PC-3 (cell line): ENCODE results near the gene DCDC1. TPM values are rescaled to one million over a fixed set of nuclear protein-coding genes. Genes with fewer than 3 reads are reported as not detected.

ENCODE experiments used
- ATAC-seq: fragments of 200-7000 bp; cut with Tn5 transposase; 2 replicates; pipeline ENCODE4 v1.9.1; 2020; ENCODE audit warnings: mild to moderate bottlenecking, moderate library complexity
- BruUV-seq: library from RNA; stranded (reverse); fragments of 400-500 nt; replicated peaks from 2 replicates; lab custom pipeline; 2021; lab: Mats Ljungman, UMichigan
- CTCF ChIA-PET: fragments of 300-600 bp; sonication (Branson Sonifier 250); formaldehyde crosslinking; loops from one replicate; lab custom pipeline; 2022; ENCODE audit warnings: antibody characterized with exemption; lab: Charles Lee
- POLR2A ChIA-PET: fragments of 300-600 bp; sonication (Branson Sonifier 250); formaldehyde crosslinking; loops from one replicate; lab custom pipeline; 2022; ENCODE audit warnings: antibody characterized with exemption; ENCODE audit not compliant: unreplicated experiment; lab: Charles Lee
- DNase-seq: peaks from one replicate; pipeline ENCODE4 v3.0.0-alpha.2; 2015
- H2AFZ ChIP-seq: fragments of 300-600 bp; sonication (generic); 2 replicates; pipeline ENCODE4 v1.6.0; 2016; ENCODE audit warnings: antibody characterized with exemption, low read length
- H3F3A ChIP-seq: fragments of 300-600 bp; sonication (generic); one replicate; pipeline ENCODE4 v1.6.0; 2017; ENCODE audit warnings: antibody characterized with exemption, low read length, control low read depth, mild to moderate bottlenecking; ENCODE audit not compliant: unreplicated experiment
- H3K27ac ChIP-seq: fragments of 300-600 bp; sonication (generic); 2 replicates; pipeline ENCODE4 v1.5.1; 2016; ENCODE audit warnings: mild to moderate bottlenecking, low read length
- H3K27me3 ChIP-seq: fragments of 300-600 bp; sonication (generic); 2 replicates; pipeline ENCODE4 v1.6.1; 2016; ENCODE audit warnings: low read length, mixed read lengths
- H3K36me3 ChIP-seq: fragments of 300-600 bp; sonication (generic); 2 replicates; pipeline ENCODE4 v1.6.1; 2016; ENCODE audit warnings: low read depth, mixed run types, low read length, mixed read lengths
- H3K4me1 ChIP-seq: fragments of 300-600 bp; sonication (generic); 2 replicates; pipeline ENCODE4 v1.5.1; 2016; ENCODE audit warnings: low read length; ENCODE audit not compliant: insufficient read depth
- H3K4me2 ChIP-seq: fragments of 300-600 bp; sonication (generic); 2 replicates; pipeline ENCODE4 v1.6.0; 2016; ENCODE audit warnings: low read length
- H3K4me3 ChIP-seq: fragments of 300-600 bp; sonication (generic); 2 replicates; pipeline ENCODE4 v1.5.1; 2016; ENCODE audit warnings: mild to moderate bottlenecking, low read length, mixed read lengths
- H3K79me2 ChIP-seq: fragments of 300-600 bp; sonication (generic); 2 replicates; pipeline ENCODE4 v1.6.1; 2017; ENCODE audit warnings: low read length, mixed read lengths
- H3K9ac ChIP-seq: fragments of 300-600 bp; sonication (generic); 2 replicates; pipeline ENCODE4 v1.6.0; 2016; ENCODE audit warnings: mild to moderate bottlenecking, low read length
- H3K9me2 ChIP-seq: fragments of 300-600 bp; sonication (generic); replicated peaks from 2 replicates; pipeline ENCODE4 v1.6.1; 2016; ENCODE audit warnings: mixed run types, low read length, mixed read lengths
- H3K9me3 ChIP-seq: fragments of 300-600 bp; sonication (generic); 2 replicates; pipeline ENCODE4 v1.6.1; 2016; ENCODE audit warnings: low read length, mixed read lengths
- H4K20me1 ChIP-seq: fragments of 300-600 bp; sonication (generic); 2 replicates; pipeline ENCODE4 v1.6.1; 2016; ENCODE audit warnings: low read length, mixed read lengths
- CTCF ChIP-seq: fragments of 300-600 bp; sonication (generic); conservative IDR thresholded peaks from 2 replicates; pipeline ENCODE4 v1.5.1; 2017; ENCODE audit warnings: antibody characterized with exemption, low read depth, mild to moderate bottlenecking, low read length
- EZH2 ChIP-seq: fragments of 300-600 bp; sonication (generic); IDR thresholded peaks from one replicate; pipeline ENCODE4 v1.6.1; 2017; ENCODE audit warnings: antibody characterized with exemption, mild to moderate bottlenecking, low read length; ENCODE audit not compliant: unreplicated experiment
- EZH2phosphoT487 ChIP-seq: fragments of 300-600 bp; sonication (generic); IDR thresholded peaks from 2 replicates; pipeline ENCODE4 v1.6.1; 2018; ENCODE audit warnings: mild to moderate bottlenecking, antibody characterized with exemption, low read length, borderline replicate concordance
- intact Hi-C: fragments of 100-400 bp; cut with micrococcal nuclease; formaldehyde crosslinking; loops from 2 replicates; pipeline ENCODE4 v1.9.0; 2023
- total RNA-seq: library from RNA; depleted of rRNA; stranded (reverse); fragments of >200 nt; gene quantifications from 2 replicates; pipeline ENCODE4 v1.2.3, GENCODE V29; 2014

Gene DCDC1
- total RNA-seq, 1 experiment from 2014 or later, result not detected

- DNase-seq, result no peak
- no peak overlapping the region for H3K4me3 ChIP-seq
- intact Hi-C loops, result no loop called here
- ATAC-seq, result no peak
- no peaks in the 10 kb centered on the region for H3K79me2 ChIP-seq
- H3K4me1 ChIP-seq, result no peaks in the 10 kb centered on the region
- no peaks in the 10 kb centered on the region for H3K9me3 ChIP-seq
- H3F3A ChIP-seq, result no peaks in the 10 kb centered on the region
- no peak overlapping the region for H2AFZ ChIP-seq
- H3K27me3 ChIP-seq, result no peaks in the 10 kb centered on the region
- no peak overlapping the region for H3K9ac ChIP-seq
- ChIA-PET POLR2A (no interaction called here), CTCF (no interaction called here)
- H3K4me2 ChIP-seq, result no peak overlapping the region
- H4K20me1 ChIP-seq, result no peaks in the 10 kb centered on the region
- no peak overlapping the region for H3K27ac ChIP-seq
- no TSS peak for BruUV-seq
- H3K9me2 ChIP-seq, result no peaks in the 10 kb centered on the region
- no peaks in the 10 kb centered on the region for H3K36me3 ChIP-seq
- TF ChIP-seq EZH2 (no peak), CTCF (no peak), EZH2phosphoT487 (no peak)
These were observed 430.7 kb downstream of the DCDC1 start for GRCh38 chr11:30938810-30939209.

- H3K4me3 ChIP-seq, result no peak overlapping the region
- CTCF ChIA-PET, result no interaction called here
- no peak overlapping the region for H3K4me2 ChIP-seq
These were observed 431.4 kb downstream of the DCDC1 start for GRCh38 chr11:30938171-30938570.

More at GRCh38 chr11:30938171-30938570, 431.4 kb downstream of the DCDC1 start:
- BruUV-seq, result no TSS peak
- Histone ChIP-seq H3F3A (no peaks in the 10 kb centered on the region), H3K9ac (no peak overlapping the region), H3K79me2 (no peaks in the 10 kb centered on the region), H2AFZ (no peak overlapping the region), H3K27me3 (no peaks in the 10 kb centered on the region), H3K9me3 (no peaks in the 10 kb centered on the region), H4K20me1 (no peaks in the 10 kb centered on the region), H3K9me2 (no peaks in the 10 kb centered on the region), H3K27ac (no peak overlapping the region), H3K36me3 (no peaks in the 10 kb centered on the region), H3K4me1 (no peaks in the 10 kb centered on the region)
- ATAC-seq (no peak), DNase-seq (no peak)
- intact Hi-C loops, result no loop called here
- POLR2A ChIA-PET, result no interaction called here
- TF ChIP-seq EZH2 (no peak), EZH2phosphoT487 (no peak), CTCF (no peak)
